GM19351 (cell line): Measurements from ENCODE around the gene KIF23.
"Not testable (repeated sequence)": the region's sequence is repeated elsewhere in the genome, so short reads cannot be mapped to it uniquely, and the experiment has no call there.

Experiments
- ATAC-seq: cut with Tn5 transposase; IDR thresholded peaks from one replicate; pipeline ENCODE4 v1.9.1; 2021; ENCODE audit warnings: mild to moderate bottlenecking, moderate library complexity; ENCODE audit not compliant: unreplicated experiment

Gene KIF23

GRCh38 chr15:69434238-69434637 lies 20.1 kb downstream of the KIF23 start:
- no peak for ATAC-seq

DNA sequence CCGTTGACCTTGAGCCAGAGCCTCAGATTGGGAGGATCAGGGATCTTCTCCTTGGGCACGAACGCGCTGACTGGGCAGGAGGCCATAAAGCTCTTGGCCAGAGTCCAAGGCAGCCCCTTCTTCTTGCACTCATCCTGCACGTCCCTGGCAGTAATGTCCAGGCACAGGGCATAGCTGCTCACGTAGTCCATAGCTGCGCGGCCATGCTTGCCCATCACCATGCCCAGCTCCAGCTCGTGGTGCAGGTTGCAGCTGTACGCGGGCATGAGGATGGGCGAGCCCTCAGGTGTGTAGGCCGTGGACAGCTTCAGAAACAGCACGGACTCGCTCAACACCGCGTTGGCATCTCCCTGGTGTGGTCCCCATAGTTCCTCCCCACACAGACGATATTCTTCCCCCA lies 20.5 kb downstream of the KIF23 start:
- no peak for ATAC-seq

DNA sequence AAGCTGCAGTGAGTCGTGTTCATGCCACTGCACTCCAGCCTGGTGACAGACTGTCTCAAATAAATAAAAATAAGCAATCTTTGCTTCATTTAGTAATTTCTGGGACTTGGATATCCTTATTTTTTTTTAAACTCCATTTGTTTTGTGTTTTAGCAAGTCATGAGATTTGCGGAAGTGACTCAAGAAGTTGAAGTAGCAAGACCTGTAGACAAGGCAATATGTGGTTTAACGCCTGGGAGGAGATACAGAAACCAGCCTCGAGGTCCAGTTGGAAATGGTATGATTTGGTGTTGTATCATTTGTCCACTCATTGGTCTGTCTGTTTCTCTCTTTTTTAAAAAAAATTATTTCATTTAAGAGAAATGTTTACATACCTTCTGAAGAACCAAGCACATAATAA lies 21.8 kb downstream of the KIF23 start:
- ATAC-seq = no peak

GRCh38 chr15:69436951-69437350 lies 22.8 kb downstream of the KIF23 start:
- no peak for ATAC-seq

GRCh38 chr15:69439623-69440022 lies 25.5 kb downstream of the KIF23 start:
- no peak for ATAC-seq

DNA sequence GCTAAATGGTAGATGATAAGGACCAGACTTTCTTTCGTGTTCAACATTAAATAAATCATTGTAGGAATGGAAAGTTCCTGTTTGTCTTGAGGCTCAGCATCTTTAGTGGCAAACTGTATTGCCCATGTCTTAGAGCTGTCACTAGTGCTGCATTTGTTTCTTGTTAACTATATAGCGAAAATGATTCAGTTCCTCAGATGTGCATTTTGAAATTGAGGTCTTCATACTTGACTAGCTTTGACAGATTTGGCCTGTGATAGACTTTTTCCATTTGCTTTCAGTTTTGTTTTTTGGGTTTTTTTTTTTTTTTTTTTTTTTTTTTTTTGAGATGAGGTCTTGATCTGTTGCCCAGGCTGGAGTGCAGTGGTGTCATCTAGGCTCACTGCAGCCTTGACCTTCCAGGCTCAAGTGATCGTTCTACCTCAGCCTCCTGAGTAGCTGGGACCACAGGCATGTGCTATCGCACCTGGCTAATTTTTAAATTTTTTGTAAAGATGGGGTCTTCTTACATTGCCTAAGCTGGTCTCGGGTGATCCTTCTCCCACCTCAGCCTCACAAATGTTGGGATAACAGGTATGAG lies 29.0 kb downstream of the KIF23 start:
- peak; percentile 56 for ATAC-seq

DNA sequence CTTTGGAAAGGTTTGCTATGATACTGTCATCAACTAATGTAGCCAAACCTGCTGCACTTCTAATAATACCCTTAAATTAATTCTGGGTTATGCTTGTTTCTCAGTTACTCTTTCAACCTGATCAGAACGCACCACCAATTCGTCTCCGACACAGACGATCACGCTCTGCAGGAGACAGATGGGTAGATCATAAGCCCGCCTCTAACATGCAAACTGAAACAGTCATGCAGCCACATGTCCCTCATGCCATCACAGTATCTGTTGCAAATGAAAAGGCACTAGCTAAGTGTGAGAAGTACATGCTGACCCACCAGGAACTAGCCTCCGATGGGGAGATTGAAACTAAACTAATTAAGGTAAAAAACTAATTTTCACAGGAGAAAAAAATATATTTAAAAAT lies 30.5 kb downstream of the KIF23 start:
- ATAC-seq = no peak

GRCh38 chr15:69446953-69447352 lies 32.8 kb downstream of the KIF23 start:
- no peak for ATAC-seq

DNA sequence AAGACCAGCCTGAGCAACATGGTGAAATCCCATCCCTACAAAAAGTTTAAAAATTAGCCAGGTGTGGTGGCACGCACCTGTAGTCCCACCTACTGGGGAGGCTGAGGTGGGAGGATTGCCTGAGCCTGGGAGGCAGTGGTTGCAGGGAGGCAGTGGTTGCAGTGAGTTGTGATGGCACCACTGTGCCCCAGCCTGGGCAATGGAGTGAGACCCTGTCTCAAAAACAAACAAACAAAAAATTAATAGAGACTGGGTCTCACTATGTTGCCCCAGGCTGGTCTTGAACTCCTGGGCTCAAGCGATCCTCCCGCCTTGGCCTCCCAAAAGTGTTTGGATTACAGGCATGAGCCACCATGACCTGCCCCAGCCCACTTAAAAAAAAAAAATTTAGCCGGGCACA lies 36.1 kb downstream of the KIF23 start:
- not testable (repeated sequence) for ATAC-seq

- ATAC-seq = no peak
Observed at GRCh38 chr15:69450968-69451695, 37.0 kb downstream of the KIF23 start.

DNA sequence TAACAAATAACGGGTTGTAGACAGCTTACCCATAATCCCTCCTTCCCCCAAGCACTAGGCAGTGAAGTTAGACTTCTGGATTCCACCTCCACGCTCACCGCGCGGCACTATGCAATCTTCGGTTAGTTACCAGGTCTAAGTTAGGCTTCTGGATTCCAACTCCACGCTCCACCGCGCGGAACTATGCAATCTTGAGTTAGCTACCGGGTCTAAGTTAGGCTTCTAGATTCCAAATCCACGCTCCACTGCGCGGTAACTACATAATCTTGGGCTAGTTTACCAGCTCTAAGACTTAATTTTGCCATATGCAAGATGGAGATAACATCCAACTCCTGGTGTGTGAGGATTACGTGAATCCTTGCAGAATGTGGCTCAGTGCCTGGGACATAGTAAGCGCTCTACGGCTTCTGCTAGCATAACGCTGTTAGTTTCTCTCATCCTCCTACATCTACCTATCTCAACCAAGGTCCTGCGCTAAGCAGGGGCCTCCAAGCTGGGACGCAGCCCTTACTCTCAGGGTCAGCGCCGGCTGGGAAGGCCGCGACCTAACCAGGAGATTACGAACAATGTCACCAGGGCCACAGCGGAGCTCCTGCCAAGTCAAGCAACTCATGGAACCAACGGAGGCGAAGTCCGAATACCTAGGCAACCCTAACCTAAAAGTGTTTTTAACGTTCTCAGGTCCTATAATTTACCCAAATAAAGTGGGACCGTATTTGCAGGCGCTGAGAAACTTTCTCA lies 38.0 kb downstream of the KIF23 start:
- ATAC-seq = peak; percentile 37

- peak; percentile 73 for ATAC-seq
Observed at GRCh38 chr15:69452692-69453521, 38.8 kb downstream of the KIF23 start, which contains the start of gene RPLP1. Gene RPLP1, plus strand, starts transcription at chr15:69452818. Its CDS starts 131 bp downstream, at chr15:69452949.

DNA sequence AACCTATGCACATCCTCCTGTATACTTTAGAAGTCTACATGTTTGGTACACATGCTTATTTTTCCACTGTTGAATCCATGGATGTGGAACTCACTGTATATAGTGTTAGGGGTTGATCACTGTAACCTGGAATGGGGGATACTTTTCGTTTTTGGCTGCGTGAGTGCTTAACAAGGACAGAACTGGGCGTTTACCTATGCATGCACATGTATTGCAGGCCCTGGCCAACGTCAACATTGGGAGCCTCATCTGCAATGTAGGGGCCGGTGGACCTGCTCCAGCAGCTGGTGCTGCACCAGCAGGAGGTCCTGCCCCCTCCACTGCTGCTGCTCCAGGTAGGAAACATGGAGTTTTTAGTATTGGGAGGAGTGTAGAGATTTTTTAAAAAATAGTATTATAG lies 40.8 kb downstream of the KIF23 start:
- ATAC-seq = no peak

GRCh38 chr15:69456208-69457166 lies 42.3 kb downstream of the KIF23 start:
- no peak for ATAC-seq

- no peak for ATAC-seq
Observed at GRCh38 chr15:69457304-69458280, 43.4 kb downstream of the KIF23 start.

DNA sequence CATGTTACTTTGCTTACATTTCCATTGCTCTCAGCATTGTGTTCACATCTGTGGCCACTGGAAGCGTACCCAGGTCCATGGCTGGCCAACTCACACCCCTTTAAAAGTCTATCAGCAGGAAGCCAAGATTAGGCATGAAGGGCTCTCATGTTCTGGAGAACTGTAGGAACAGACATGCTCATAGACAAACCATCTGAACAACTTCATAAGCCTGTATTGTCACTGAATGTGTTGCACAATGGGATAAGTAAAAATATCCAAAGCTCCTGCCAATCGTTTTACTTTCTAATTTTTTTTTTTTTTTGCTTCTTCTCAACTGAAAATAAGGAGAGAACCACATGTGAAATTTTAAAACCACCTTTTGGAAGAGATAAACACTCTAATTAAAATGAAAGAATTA lies 44.9 kb downstream of the KIF23 start:
- no peak for ATAC-seq

DNA sequence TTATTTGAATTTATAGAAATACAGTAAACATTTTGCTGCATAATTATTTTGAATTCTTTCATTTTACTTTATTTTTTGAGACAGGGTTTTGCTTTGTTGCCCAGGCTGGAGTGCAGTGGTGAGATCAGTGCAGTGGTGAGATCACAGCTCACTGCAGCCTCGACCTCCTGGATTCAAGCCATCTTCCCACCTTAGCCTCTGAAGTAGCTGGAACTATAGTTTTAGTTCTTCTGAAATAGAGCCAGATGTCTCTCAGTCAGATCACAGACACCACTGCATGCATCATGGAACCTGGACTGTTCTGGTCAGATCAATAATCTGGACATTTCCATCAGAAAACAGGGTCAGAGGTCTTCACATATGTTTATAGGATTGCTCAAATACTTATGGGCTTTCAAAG lies 46.3 kb downstream of the KIF23 start:
- ATAC-seq = no peak

- ATAC-seq = no peak
Observed at GRCh38 chr15:69462030-69462492, 47.9 kb downstream of the KIF23 start.
